GDM1 (cell line): ENCODE data around the gene FAM186B.

Experiments used
- DNase-seq: peaks from one replicate; lab custom pipeline; 2025; lab: John Stamatoyannopoulos, UW

The FAM186B gene

GRCh38 chr12:49567611-49568441 lies 37.6 kb downstream of the FAM186B start, which contains the start of gene MCRS1:
TSS of gene MCRS1 (minus strand) at chr12:49568142. CDS start at chr12:49566731, 1,411 bp downstream.
- peak; percentile 87 for DNase-seq

DNA sequence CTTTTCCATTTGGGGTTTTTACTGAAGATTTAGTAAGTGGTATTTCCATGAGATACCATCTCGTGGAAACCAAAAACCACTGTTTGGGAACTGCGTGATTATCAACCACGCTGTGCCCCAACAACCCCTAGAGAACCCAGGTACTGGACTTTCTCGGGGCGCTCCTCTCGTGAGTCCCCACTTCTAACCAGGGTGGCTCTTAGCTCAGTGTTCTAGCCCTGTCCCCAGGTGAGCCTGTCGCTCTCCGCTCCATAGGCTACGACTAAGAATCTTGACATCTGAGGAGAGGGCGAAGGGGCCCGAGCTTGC lies 38.2 kb downstream of the FAM186B start:
- no peak for DNase-seq

DNA sequence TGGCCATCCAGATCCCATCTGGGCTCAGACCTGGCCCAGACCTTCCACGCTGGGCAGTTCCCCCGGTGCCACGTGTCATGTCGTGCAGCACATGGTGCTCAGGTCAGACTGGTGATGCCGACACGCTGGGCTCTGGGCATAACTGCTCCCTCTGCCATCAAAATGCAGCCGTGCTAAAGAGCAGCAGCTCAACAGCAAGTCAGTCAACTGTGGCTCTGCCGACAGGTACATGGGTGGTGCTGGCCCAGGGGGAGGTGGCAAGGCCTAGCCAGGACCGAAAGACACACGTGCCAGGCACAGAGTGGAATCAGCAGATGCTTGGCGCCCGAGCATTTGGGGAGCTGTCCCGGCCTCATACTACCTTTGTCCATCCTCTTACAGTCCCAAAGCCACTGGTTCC lies 39.1 kb downstream of the FAM186B start:
- no peak for DNase-seq

GRCh38 chr12:49565406-49566265 lies 39.8 kb downstream of the FAM186B start:
- DNase-seq, result no peak

GRCh38 chr12:49564686-49565405 lies 40.6 kb downstream of the FAM186B start:
- DNase-seq, result peak; percentile 25

GRCh38 chr12:49563951-49564685 lies 41.3 kb downstream of the FAM186B start:
- DNase-seq, result no peak

DNA sequence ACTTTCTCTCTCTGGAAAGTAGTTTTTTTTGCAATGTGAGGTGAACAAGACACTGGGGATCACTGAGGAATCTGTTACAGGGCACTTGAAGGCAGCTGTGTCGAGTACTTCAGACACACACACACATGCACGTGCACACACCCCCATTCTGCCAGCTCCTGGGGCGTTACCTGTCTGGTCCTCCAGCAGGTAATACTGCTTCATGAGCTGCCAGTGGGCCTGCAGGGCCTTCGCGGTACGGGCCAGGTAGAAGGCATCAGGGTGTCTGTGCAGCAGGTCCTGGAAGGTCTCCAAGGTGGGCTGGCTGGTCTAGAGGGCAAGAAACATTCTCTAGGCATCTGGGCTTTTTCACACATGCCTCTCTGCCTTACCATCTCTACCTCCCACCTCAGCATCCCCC lies 42.6 kb downstream of the FAM186B start:
- DNase-seq, result no peak

DNA sequence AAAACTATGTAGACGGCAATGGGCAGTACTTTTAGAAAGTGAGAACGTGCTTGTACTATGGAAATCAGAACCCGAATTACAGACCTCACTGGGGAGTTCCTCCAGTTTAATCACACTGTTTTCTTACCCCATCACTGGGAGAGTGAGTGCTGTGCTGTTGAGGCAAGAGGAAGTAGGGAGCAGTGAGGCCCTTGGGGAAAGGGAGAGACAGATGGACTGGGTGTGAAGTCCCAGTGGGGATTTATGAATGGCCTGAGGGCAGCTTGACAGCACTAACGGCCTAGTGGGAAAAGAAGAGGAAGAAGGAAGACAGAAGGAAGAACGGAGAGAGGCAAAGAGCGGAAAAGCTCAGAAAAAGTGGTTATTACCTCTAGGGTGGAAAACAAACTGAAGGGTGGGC lies 43.2 kb downstream of the FAM186B start:
- DNase-seq, result no peak

- no peak for DNase-seq
Measured at GRCh38 chr12:49560695-49561094, 44.7 kb downstream of the FAM186B start.

- no peak for DNase-seq
Measured at GRCh38 chr12:49559011-49559675, 46.3 kb downstream of the FAM186B start.

- DNase-seq, result no peak
Measured at GRCh38 chr12:49558526-49558925, 46.9 kb downstream of the FAM186B start.

- no peak for DNase-seq
Measured at GRCh38 chr12:49557917-49558215, 47.6 kb downstream of the FAM186B start.

DNA sequence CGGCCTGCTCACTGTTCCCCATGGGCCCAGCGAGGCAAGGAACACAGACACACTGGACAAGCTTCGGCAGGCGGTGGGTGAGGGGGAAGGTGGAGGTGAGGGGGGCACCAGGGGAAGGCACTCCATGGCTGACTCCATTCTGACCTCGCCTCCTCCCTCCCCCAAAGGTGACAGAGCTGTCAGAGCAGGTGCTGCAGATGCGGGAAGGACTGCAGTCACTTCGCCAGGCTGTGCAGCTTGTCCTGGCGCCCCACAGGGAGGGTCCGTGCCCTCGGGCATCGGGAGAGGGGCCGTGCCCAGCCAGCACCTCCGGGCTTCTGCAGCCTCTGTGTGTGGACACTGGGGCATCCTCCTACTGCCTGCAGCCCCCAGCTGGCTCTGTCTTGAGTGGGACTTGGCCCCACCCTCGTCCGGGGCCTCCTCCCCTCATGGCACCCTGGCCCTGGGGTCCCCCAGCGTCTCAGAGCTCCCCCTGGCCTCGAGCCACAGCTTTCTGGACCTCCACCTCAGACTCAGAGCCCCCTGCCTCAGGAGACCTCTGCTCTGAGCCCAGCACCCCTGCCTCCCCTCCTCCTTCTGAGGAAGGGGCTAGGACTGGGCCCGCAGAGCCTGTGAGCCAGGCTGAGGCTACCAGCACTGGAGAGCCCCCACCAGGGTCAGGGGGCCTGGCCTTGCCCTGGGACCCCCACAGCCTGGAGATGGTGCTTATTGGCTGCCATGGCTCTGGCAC lies 48.1 kb downstream of the FAM186B start:
- DNase-seq, result no peak

DNA sequence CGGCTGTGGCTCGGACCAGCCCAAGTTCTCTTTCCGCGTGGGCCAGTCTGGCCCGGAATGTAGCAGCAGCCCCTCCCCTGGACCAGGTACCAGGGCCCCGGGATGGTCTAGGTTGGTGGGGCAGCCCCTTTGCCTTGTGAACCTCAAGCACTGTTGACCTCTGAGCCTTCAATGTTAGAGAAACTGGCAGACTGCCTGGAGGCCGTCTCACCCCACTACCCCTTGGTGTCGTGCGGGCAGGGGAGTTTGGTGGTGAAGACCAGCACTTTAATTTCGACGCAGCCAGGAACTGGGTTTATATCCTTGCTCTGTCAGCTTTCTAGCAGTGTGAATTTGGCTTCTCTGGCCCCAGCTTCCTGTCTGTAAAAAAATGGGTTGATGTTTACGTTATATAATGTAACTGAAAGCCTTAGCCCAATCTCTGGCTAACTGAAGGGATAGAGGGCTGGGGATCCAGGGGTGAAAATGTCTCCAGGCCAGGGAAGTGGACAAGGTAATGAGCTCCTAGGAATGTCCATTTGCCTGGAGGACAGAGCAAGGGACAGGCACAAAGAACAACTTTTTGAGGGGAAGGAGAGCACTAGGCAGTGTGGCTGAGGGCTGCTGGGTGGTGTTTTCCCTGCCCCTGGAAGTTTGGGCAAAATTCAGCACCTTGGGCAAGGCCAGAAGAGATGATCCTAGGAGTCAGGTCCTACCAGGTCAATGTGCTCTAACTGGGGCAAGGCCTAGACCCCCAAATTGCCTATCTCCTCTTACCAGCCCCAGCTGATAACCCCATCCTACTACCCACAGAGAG lies 48.9 kb downstream of the FAM186B start:
- no peak for DNase-seq

DNA sequence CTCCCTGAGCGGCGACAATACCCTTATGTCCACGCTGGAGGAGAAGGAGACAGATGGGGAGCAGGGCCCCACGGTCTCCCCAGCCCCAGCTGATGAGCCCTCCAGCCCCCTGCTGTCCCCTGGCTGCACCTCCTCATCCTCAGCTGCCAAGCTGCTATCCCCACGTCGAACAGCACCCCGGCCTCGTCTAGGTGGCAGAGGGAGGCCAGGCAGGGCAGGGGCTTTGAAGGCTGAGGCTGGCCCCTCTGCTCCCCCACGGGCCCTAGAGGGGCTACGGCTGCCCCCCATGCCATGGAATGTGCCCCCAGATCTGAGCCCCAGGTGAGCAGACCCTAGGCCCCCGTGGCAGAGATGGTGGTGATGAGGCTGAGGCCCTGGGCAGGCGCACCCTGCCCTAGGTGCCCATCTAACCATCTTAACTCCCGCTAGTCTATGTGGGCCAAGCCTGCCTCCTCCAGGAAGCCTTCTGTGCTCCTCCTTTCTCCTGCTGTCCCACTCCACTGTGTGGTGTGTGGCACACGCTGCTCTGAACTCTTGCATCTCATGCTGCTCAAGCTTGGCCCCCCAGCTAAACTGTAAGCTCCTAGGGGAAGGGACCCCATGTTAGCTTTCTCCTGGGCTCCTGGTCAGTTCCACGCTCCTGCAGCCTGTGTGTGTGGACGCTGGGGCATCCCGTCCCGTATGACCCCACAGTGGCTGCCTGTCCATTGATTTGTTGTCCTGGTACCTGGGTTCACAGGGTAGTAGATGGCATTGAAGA lies 49.6 kb downstream of the FAM186B start:
- no peak for DNase-seq

DNA sequence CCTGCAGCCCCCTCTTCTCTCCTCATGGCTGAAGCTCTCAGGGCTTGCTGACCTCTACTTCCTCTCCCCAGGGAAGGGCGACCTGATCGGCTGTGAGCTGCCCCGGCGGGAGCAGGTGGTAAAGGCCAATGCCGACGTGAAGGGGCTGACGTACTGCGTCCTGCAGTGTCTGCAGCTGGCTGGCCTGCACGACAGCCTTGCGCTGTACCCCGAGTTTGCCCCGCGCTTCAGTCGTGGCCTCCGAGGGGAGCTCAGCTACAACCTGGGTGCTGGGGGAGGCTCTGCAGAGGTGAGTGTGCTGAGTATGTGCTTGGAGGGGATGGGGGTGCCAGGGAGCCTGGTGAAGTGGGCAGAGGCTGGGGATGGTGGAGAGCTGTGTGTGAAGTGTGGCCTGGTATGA lies 51.2 kb downstream of the FAM186B start:
- DNase-seq, result no peak

DNA sequence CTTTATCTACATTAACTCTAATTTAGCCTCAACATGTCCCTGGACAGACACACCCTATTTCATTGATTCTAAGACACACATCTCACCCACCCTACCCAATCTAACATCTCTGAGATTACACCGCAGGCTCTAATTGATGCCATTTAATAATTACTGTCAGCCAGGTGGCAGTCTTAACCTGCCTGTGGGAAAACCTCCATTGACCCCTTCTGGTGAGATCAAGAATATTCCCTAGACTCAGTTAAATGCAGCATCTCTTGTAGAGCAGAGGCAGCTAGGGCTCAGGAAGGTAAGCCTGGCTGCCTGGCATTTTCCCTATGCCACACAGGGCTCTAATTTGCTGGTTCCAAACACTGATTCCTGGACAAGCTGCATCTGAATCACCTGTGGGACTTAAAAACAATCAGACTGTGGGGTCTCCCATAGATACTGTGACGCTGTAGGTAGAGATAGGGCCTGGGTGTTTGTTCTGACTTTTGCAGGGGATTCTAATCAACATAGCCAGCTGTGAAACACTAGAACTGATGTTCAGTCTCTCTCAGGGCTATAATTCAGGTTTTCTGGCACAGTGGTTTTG lies 51.8 kb downstream of the FAM186B start:
- DNase-seq, result no peak

GRCh38 chr12:49552899-49553298 lies 52.5 kb downstream of the FAM186B start:
- no peak for DNase-seq

GRCh38 chr12:49552425-49552824 lies 53.0 kb downstream of the FAM186B start:
- no peak for DNase-seq
